ENCODE measurements around the gene STK32A. TPM values are rescaled to one million over a fixed set of nuclear protein-coding genes. Genes with fewer than 3 reads are reported as not detected.

Gene STK32A
- total RNA-seq, 1 experiment from 2014 or later: 0.16 TPM

GRCh38 chr5:147193123-147193522 is 41.7 kb upstream of the STK32A start:
- Histone ChIP-seq H3K4me3 (ENCODE audit: low read depth, low read length) (no peak overlapping the region), H3K4me1 (peaks cover 6% of the 10 kb centered on the region; the same call in 1 of the 2 replicates), H3K36me3 (ENCODE audit: control insufficient read depth, insufficient read depth, low read length) (no peaks in the 10 kb centered on the region), H3K9me3 (no peaks in the 10 kb centered on the region), H3K27me3 (replicated peaks; ENCODE audit: control insufficient read depth, insufficient read depth, low read length) (no peaks in the 10 kb centered on the region)
- Mint-ChIP-seq H3K27ac (ENCODE audit: unreplicated experiment) (no peak overlapping the region), H3K9me3 (ENCODE audit: unreplicated experiment) (no peaks in the 10 kb centered on the region), H3K36me3 (ENCODE audit: insufficient read depth, unreplicated experiment) (no peaks in the 10 kb centered on the region), H3K4me1 (ENCODE audit: low read depth, unreplicated experiment) (peaks cover 8% of the 10 kb centered on the region), H3K4me3 (ENCODE audit: unreplicated experiment) (no peak overlapping the region), H3K27me3 (ENCODE audit: insufficient read depth, unreplicated experiment) (no peaks in the 10 kb centered on the region)
- CTCF ChIA-PET: no interaction called here
- BruUV-seq (replicated peaks): no TSS peak
- no peak for DNase-seq
- POLR2A ChIA-PET: no interaction called here
- no peak for TF ChIP-seq CTCF (IDR thresholded peaks at IDR 0.05; ENCODE audit: insufficient read depth in 1 of 2, low read depth in 1 of 2, low read length in 1 of 2, severe bottlenecking in 1 of 2, unreplicated experiment in 1 of 2)
- intact Hi-C loops (cut with micrococcal nuclease; ENCODE audit: unreplicated experiment): no loop called here

GRCh38 chr5:147200004-147200403 is 34.8 kb upstream of the STK32A start:
- ChIA-PET POLR2A (interaction anchor here (0.5 kb wide), 1 partner anchor 14 kb away, joined by 4 read pairs; no protein-coding TSS in a partner anchor), CTCF (interaction anchor here (0.7 kb wide), 1 partner anchor 11 kb away, joined by 3 read pairs; no protein-coding TSS in a partner anchor)
- Mint-ChIP-seq H3K9me3 (ENCODE audit: unreplicated experiment) (no peaks in the 10 kb centered on the region), H3K27ac (ENCODE audit: unreplicated experiment) (no peak overlapping the region), H3K36me3 (ENCODE audit: insufficient read depth, unreplicated experiment) (no peaks in the 10 kb centered on the region), H3K4me3 (ENCODE audit: unreplicated experiment) (no peak overlapping the region), H3K27me3 (ENCODE audit: insufficient read depth, unreplicated experiment) (no peaks in the 10 kb centered on the region), H3K4me1 (ENCODE audit: low read depth, unreplicated experiment) (no peaks in the 10 kb centered on the region)
- H3K4me1 ChIP-seq: 0 out of 2 replicates have a peak, but pooled peaks cover 10% of the 10 kb centered on the region
- TF ChIP-seq CTCF (IDR thresholded peaks at IDR 0.05; ENCODE audit: insufficient read depth in 1 of 2, low read depth in 1 of 2, low read length in 1 of 2, severe bottlenecking in 1 of 2, unreplicated experiment in 1 of 2): no peak
- no peaks in the 10 kb centered on the region for H3K36me3 ChIP-seq (ENCODE audit: control insufficient read depth, insufficient read depth, low read length)
- H3K9me3 ChIP-seq: no peaks in the 10 kb centered on the region
- no peak overlapping the region for H3K4me3 ChIP-seq (ENCODE audit: low read depth, low read length)
- no peaks in the 10 kb centered on the region for H3K27me3 ChIP-seq (replicated peaks; ENCODE audit: control insufficient read depth, insufficient read depth, low read length)
- BruUV-seq (replicated peaks): no TSS peak
- intact Hi-C loops (cut with micrococcal nuclease; ENCODE audit: unreplicated experiment): no loop called here
- no peak for DNase-seq

- intact Hi-C loops (cut with micrococcal nuclease; ENCODE audit: unreplicated experiment): no loop called here
- ChIA-PET POLR2A (no interaction called here), CTCF (no interaction called here)
- H3K27me3 ChIP-seq (replicated peaks; ENCODE audit: control insufficient read depth, insufficient read depth, low read length): no peaks in the 10 kb centered on the region
- H3K36me3 ChIP-seq (ENCODE audit: control insufficient read depth, insufficient read depth, low read length): no peaks in the 10 kb centered on the region
- no peaks in the 10 kb centered on the region for H3K36me3 Mint-ChIP-seq (ENCODE audit: insufficient read depth, unreplicated experiment)
- H3K9me3 ChIP-seq: no peaks in the 10 kb centered on the region
- no peak for DNase-seq
- H3K27me3 Mint-ChIP-seq (ENCODE audit: insufficient read depth, unreplicated experiment): no peaks in the 10 kb centered on the region
- H3K4me1 Mint-ChIP-seq (ENCODE audit: low read depth, unreplicated experiment): no peaks in the 10 kb centered on the region
- H3K4me1 ChIP-seq: 0 out of 2 replicates have a peak, but pooled peaks cover 10% of the 10 kb centered on the region
- no TSS peak for BruUV-seq (replicated peaks)
- no peaks in the 10 kb centered on the region for H3K9me3 Mint-ChIP-seq (ENCODE audit: unreplicated experiment)
- H3K4me3 ChIP-seq (ENCODE audit: low read depth, low read length): no peak overlapping the region
- H3K27ac Mint-ChIP-seq (ENCODE audit: unreplicated experiment): no peak overlapping the region
- H3K4me3 Mint-ChIP-seq (ENCODE audit: unreplicated experiment): no peak overlapping the region
- TF ChIP-seq CTCF (IDR thresholded peaks at IDR 0.05; ENCODE audit: insufficient read depth in 1 of 2, low read depth in 1 of 2, low read length in 1 of 2, severe bottlenecking in 1 of 2, unreplicated experiment in 1 of 2): no peak
These were observed 31.6 kb upstream of the STK32A start for GRCh38 chr5:147203213-147203612.

Data from Caco-2 (cell line).